Effector CD4-positive, alpha-beta T cell (primary cell): ENCODE measurements around the gene NBPF8.
A peak's percentile ranks its signal among the peaks of the same experiment; 100 is the strongest.
"Not testable (repeated sequence)": the region's sequence is repeated elsewhere in the genome, so short reads cannot be mapped to it uniquely, and the experiment has no call there.

Experiments
- DNase-seq: peaks from one replicate; pipeline ENCODE4 v3.0.0-alpha.2; 2020
- total RNA-seq: gene quantifications from one replicate; lab custom pipeline; 2026; lab: John Stamatoyannopoulos, UW

NBPF8 gene, protein sequence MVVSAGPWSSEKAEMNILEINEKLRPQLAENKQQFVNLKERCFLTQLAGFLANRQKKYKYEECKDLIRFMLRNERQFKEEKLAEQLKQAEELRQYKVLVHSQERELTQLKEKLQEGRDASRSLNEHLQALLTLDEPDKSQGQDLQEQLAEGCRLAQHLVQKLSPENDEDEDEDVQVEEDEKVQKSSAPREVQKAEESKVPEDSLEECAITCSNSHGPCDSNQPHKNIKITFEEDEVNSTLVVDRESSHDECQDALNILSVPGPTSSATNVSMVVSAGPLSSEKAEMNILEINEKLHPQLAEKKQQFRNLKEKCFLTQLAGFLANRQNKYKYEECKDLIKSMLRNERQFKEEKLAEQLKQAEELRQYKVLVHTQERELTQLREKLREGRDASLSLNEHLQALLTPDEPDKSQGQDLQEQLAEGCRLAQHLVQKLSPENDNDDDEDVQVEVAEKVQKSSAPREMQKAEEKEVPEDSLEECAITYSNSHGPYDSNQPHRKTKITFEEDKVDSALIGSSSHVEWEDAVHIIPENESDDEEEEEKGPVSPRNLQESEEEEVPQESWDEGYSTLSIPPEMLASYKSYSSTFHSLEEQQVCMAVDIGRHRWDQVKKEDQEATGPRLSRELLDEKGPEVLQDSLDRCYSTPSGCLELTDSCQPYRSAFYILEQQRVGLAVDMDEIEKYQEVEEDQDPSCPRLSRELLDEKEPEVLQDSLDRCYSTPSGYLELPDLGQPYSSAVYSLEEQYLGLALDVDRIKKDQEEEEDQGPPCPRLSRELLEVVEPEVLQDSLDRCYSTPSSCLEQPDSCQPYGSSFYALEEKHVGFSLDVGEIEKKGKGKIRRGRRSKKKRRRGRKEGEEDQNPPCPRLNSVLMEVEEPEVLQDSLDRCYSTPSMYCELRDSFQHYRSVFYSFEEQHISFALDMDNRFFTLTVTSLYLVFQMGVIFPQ
- 55.5 reads per million, percentile 70 among the genes with 10 or more reads in this experiment for total RNA-seq

DNA sequence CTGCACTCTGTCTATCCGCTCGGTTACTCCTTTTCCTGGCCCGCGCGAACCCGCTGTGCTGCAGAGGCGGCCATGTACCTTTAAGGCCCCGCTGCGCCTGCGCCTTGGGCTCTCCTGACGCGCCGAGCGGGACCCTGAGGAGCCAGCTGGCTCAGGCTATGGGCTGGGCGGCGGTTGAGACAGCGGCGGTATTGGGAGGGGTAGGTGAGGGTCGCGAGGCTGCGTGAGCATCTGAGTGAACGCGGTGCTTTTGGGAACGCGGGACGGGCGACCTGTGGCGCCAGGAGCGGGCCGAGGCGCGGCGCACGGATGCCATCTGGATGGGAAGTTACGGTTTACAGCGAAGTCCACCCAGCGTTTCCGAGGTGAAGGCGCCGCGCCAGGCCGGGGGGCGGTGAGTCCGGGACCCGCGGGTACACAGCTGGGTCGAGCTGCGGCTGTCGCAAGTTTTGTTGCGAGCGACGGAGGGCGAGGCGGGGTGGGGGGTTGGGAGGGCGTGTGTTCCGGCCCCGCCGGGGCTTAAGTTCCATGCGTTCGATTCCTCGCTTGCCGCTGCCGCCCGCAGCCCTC is at the start of gene NBPF8:
NBPF8 (plus strand) TSS at position 125 of the 570 bp plus-strand sequence. CDS start 21,488 bp downstream, outside the sequence.
- peak; percentile 58 for DNase-seq

DNA sequence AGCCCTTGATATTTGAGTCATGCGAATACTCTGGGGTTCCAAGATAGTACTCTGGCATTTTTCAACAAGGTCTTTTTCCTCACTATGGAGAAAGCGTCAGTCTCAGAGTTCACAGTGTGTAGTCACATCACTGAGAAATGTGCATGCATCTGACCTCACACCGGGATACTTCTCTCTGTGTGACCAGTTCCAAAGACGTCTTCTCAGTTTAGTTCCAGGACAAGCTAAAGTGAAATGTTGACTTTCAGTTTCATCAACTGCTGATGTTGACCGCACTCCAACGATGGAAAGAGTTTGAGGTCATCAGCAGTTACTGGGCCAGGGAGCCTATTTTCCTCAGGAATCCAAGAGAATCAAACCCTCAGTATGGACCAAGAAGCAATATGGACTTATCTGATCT is 47.1 kb upstream of the NBPF8 start:
- DNase-seq: not testable (repeated sequence)

- DNase-seq: not testable (repeated sequence)
Measured at GRCh38 chr1:120386651-120387050, 28.2 kb upstream of the NBPF8 start.

DNA sequence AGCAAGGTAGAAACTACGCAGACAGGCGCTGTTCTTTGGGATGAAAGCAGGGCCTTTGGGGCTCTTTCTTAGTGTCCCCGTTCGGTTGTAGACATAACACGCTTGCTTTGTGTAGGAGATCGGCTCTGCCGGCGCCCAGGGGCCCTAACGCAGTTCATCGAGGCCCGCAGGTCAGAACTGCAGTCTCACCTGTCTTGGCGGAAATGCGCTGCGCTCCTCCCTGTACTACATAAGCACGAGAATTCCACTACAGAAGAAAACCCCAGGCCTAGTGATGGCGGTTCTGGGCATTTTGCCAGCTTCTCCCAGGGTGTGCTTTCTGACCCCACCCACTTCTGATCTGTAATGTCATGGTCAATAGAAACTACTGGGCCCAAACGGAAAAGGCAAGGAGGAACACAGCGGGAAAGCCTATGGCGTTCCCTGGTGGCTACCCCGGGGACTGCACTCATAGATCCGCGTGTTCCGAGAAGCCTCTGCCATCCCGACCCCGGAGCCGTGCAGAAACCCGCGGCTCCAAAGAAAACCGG is 26.2 kb upstream of the NBPF8 start:
- peak; percentile 3 for DNase-seq

DNA sequence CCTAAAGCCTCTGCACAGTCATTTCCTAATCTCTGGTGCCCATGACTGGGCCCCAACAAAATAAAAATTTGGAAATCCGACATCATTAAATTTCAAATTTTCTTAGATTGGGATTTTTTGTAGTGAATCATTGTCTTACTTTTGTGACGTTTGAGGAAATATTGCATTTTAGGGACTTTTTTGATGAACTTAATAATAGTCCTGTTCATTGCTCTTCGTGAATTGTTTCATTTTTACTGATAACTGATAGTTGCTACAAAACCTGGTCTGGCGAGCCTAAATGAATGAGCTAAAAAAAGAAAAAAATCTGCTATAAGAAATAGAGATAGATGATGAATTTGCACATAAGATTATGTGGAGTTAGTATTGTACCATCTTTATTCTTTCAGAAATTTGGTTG is 23.5 kb upstream of the NBPF8 start:
- DNase-seq: not testable (repeated sequence)

DNA sequence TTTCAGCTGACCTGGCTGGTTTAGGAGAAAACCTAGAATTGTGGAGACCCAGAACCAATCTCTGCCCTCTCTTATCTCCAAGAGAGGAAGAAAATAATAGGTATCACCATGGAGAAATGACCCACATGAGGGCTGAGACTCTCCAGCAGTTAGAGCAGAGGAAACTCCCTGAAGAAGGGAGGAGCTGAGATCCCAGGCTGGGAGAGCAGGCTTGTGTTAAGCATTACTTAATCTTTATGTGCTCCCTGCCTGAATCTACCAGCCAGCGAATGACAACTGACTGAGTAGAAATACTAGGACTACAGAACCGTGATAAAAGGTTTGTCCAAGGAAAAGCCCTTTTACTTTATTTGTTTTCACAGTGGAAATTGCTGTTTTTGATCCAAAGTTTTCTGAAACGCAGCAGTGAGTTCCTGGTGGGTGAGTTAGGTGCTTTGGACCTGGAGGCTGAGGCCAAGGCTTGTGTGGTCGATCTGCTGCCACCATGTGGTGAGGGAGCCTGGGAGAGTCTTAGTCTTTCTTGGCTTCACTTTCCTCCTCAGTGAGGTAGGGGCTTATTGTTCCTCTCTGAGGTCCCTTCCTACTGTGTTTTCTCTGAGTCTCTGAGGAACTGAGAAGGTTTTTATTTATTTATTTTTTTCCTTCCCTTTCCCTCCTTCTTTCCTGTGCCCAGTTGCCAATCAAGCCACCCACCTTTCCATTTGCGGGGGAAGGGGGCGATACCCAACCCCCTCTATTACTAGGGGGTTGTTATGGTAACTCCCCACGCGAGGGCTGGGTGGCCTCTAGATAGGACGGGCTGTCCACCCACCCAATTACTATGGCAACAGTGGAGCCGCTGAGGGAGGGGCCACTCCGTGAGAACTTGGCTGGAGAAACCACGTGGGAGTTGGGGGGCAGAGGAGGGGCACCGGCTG is 21.3 kb upstream of the NBPF8 start:
- not testable (repeated sequence) for DNase-seq

DNA sequence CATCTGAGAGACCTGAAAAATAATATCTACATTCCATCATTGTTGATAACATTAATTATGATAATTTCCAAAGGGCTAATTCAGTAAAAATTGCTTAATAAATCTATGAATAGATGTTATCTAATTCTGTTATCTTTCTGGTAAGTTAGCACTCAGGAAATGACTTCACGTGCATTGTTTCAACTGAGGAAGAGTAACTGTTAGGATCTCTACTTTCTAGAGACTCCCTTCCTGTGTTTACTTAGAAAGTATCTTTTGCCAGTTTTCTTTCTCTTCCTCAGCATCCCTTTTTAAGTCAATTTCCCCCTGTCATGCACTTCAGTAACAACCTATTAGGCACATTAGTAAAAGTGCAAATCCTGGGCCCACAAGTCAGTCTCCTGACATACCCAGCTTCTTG is 9.5 kb upstream of the NBPF8 start:
- DNase-seq: not testable (repeated sequence)

- not testable (repeated sequence) for DNase-seq
Measured at GRCh38 chr1:120414451-120414850, 384 bp upstream of the NBPF8 start.

DNA sequence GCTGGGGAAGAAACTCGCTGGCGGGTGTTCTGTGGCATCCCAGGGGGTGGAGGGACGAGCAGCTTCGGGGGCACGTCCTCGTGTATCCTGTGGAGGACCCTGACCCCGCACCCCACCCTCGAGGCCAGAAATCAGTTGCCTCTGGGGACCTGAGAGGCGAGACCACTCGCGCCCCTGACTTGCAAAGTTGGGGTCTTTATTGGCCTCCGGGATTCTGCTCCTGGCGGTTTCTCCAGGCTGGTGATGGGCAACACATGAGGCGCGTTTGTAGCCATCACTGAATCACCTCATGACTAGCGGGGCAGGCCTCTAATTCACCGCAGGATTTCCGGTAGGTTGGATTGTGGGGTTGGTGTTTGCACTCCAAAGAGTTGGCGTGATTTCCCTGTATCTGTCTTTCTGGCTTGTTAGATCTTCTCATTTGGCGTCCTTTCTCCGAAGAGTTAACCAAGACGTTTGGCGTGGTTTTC is 692 bp downstream of the NBPF8 start:
- DNase-seq: peak; percentile 8

GRCh38 chr1:120425063-120425462 is 10.2 kb downstream of the NBPF8 start:
- DNase-seq: not testable (repeated sequence)

DNA sequence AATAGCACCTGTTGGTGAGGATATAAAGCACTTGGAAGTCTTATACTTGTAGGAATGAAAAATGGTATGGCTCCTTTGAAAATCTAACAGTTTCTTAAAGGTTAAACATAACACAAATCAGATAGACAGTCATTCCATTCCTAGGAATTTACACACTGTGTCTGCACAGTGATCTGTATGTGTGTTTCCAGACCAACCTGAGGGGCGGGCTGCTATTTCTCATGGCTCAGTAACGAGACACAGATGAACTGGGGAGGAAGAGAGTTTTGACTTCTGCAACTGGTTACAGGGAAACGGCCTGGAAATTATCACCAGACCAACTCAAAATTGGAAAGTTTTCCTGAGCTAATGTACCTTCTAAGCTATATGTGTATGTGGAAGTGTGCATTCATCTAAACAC is 16.8 kb downstream of the NBPF8 start:
- not testable (repeated sequence) for DNase-seq

- not testable (repeated sequence) for DNase-seq
Measured at GRCh38 chr1:120433831-120434230, 19.0 kb downstream of the NBPF8 start.

DNA sequence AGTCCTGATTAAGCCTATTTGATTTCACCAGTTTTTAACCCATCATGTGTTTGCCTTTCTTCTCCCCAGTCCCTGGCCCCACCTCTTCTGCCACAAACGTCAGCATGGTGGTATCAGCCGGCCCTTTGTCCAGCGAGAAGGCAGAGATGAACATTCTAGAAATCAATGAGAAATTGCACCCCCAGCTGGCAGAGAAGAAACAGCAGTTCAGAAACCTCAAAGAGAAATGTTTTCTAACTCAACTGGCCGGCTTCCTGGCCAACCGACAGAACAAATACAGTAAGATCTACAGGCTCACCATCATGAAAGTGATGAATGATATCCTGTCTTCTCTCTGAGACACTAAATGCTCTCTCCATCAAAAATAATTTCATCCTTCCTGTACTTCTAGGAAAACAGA is 34.3 kb downstream of the NBPF8 start:
- not testable (repeated sequence) for DNase-seq
